B cell (primary cell): Measurements from ENCODE around the gene CEMIP2. TPM values are rescaled to one million over a fixed set of nuclear protein-coding genes. Genes with fewer than 3 reads are reported as not detected.
A peak's percentile ranks its signal among the peaks of the same experiment; 100 is the strongest.

Source experiments
- ATAC-seq: fragments of 200-7000 bp; cut with Tn5 transposase; one replicate; pipeline ENCODE4 v1.10.0; 2021; ENCODE audit warnings: low read depth, mild to moderate bottlenecking, moderate number of reproducible peaks, moderate library complexity
- CTCF ChIA-PET: fragments of 350-600 bp; sonication (Branson Sonifier 250); formaldehyde crosslinking; loops from one replicate; lab custom pipeline; 2021; ENCODE audit warnings: antibody characterized with exemption, inconsistent platforms; lab: Charles Lee
- POLR2A ChIA-PET: fragments of 350-600 bp; sonication (Branson Sonifier 250); formaldehyde crosslinking; loops from one replicate; lab custom pipeline; 2021; ENCODE audit warnings: antibody characterized with exemption; lab: Charles Lee
- DNase-seq: peaks from one replicate; pipeline ENCODE4 v3.0.0; 2013
- H2AFZ ChIP-seq: 2 replicates; pipeline ENCODE4 v1.6.1; 2012; ENCODE audit warnings: mild to moderate bottlenecking, low read depth, low read length; ENCODE audit not compliant: insufficient read depth, poor library complexity, severe bottlenecking
- H3K27ac ChIP-seq, 2 donors: 1 replicate in 1 of 2; 2 replicates in 1 of 2; pipeline ENCODE4 v1.5.1; 2012 to 2013; ENCODE audit warnings: low read length in 2 of 2, mild to moderate bottlenecking in 2 of 2, moderate library complexity in 1 of 2
- H3K27me3 ChIP-seq, 4 experiments: fragments of 200-600 bp in 1 of 4; sonication (generic) in 1 of 4; replicated peaks in 1 of 4; 1 replicate in 2 of 4; 2 replicates in 2 of 4; pipeline versions ENCODE4 v1.6.1 to v1.7.0; 2013 to 2016; ENCODE audit warnings: low read length in 3 of 4, mild to moderate bottlenecking in 2 of 4, mixed read lengths in 1 of 4, moderate library complexity in 1 of 4; ENCODE audit not compliant: insufficient read depth in 4 of 4, control insufficient read depth in 3 of 4; ENCODE audit errors: control extremely low read depth in 1 of 4
- H3K36me3 ChIP-seq, 2 experiments: replicated peaks in 1 of 2; 1 replicate in 1 of 2; 2 replicates in 1 of 2; pipeline versions ENCODE4 v1.6.1 to v1.7.1; 2013; ENCODE audit warnings: low read length in 1 of 2; ENCODE audit not compliant: insufficient read depth in 2 of 2, control insufficient read depth in 1 of 2; ENCODE audit errors: control extremely low read depth in 1 of 2, extremely low read depth in 1 of 2
- H3K4me1 ChIP-seq, 2 donors: fragments of 200-600 bp in 1 of 2; sonication (generic) in 1 of 2; 1 replicate in 1 of 2; 2 replicates in 1 of 2; pipeline versions ENCODE4 v1.5.1 to v1.6.1; 2013 to 2017; ENCODE audit warnings: low read length in 2 of 2; ENCODE audit not compliant: control insufficient read depth in 2 of 2, insufficient read depth in 2 of 2
- H3K4me2 ChIP-seq: replicated peaks from 2 replicates; pipeline ENCODE3; 2012; ENCODE audit warnings: mild to moderate bottlenecking, low read depth, low read length; ENCODE audit not compliant: poor library complexity, severe bottlenecking
- H3K4me3 ChIP-seq, 5 experiments: fragments of 200-600 bp in 1 of 5; sonication (generic) in 1 of 5; 1 replicate in 3 of 5; 2 replicates in 2 of 5; pipeline versions ENCODE4 v1.5.1 to v1.7.0; 2011 to 2016; ENCODE audit warnings: low read length in 4 of 5, mild to moderate bottlenecking in 4 of 5, low read depth in 2 of 5, control low read depth in 1 of 5, moderate library complexity in 1 of 5; ENCODE audit not compliant: insufficient read depth in 1 of 5; ENCODE audit errors: control extremely low read depth in 1 of 5, extremely low read depth in 1 of 5
- H3K79me2 ChIP-seq: fragments of 200-600 bp; sonication (generic); one replicate; pipeline ENCODE4 v1.6.0; 2016; ENCODE audit warnings: low read length; ENCODE audit not compliant: control insufficient read depth, insufficient read depth
- H3K9ac ChIP-seq: fragments of 200-600 bp; sonication (generic); 2 replicates; pipeline ENCODE4 v1.6.1; 2017; ENCODE audit warnings: mild to moderate bottlenecking, low read length, moderate library complexity
- H3K9me3 ChIP-seq, 3 donors: one replicate each; pipeline versions ENCODE4 v1.6.1 to v1.7.1; 2013; ENCODE audit warnings: low read length in 2 of 3; ENCODE audit not compliant: control insufficient read depth in 2 of 3, insufficient read depth in 1 of 3; ENCODE audit errors: control extremely low read depth in 1 of 3
- H4K20me1 ChIP-seq: 2 replicates; pipeline ENCODE4 v1.6.0; 2012; ENCODE audit warnings: mild to moderate bottlenecking, low read length; ENCODE audit not compliant: insufficient read depth, control insufficient read depth, poor library complexity, severe bottlenecking
- H3K27ac Mint-ChIP-seq: one replicate; pipeline ENCODE4 v1.8.0; 2021; ENCODE audit warnings: mixed read lengths
- H3K27me3 Mint-ChIP-seq: one replicate; pipeline ENCODE4 v1.8.0; 2021; ENCODE audit warnings: mixed read lengths
- H3K4me1 Mint-ChIP-seq: one replicate; pipeline ENCODE4 v1.8.0; 2021; ENCODE audit warnings: mixed read lengths
- H3K4me3 Mint-ChIP-seq: one replicate; pipeline ENCODE4 v1.8.0; 2021; ENCODE audit warnings: mixed read lengths
- H3K9me3 Mint-ChIP-seq: one replicate; pipeline ENCODE4 v1.8.0; 2022; ENCODE audit warnings: mixed read lengths; ENCODE audit not compliant: insufficient read depth
- EZH2 ChIP-seq: IDR thresholded peaks from 2 replicates; pipeline ENCODE4 v1.6.1; 2012; ENCODE audit warnings: borderline replicate concordance, low read depth, mild to moderate bottlenecking, moderate library complexity, low read length; ENCODE audit not compliant: insufficient read depth, poor library complexity, severe bottlenecking
- WGBS: methylation state at CpG from one replicate; pipeline ENCODE4 v1.1.5; 2013; ENCODE audit warnings: missing lambda C conversion rate; ENCODE audit not compliant: insufficient coverage; 5-methylcytosine and 5-hydroxymethylcytosine counted together
- intact Hi-C: fragments of 100-400 bp; cut with micrococcal nuclease; formaldehyde crosslinking; loops from one replicate; pipeline ENCODE4 v1.10.0; 2022
- polyA plus RNA-seq: library from polyadenylated mRNA; depleted of rRNA; stranded (reverse); fragments of >200 nt; gene quantifications from 2 replicates; pipeline ENCODE4 v1.2.3, GENCODE V29; 2012
- total RNA-seq, 2 donors: library from RNA; stranded (reverse); fragments of 120-200 nt in 1 of 2; gene quantifications; 1 replicate in 1 of 2; 2 replicates in 1 of 2; pipeline versions ENCODE4 v1.2.3 to v1.2.4, GENCODE V29; 2013 to 2022
- TF ChIP-seq, protein P1 (sequence below): fragments of 200-600 bp; IDR thresholded peaks from one replicate; pipeline ENCODE4 v1.8.0; 2022; ENCODE audit warnings: antibody characterized with exemption, mild to moderate bottlenecking

The CEMIP2 gene
- total and polyA plus RNA-seq, 2 donors (not counting 1 experiment from before 2014, with no cell fraction given) = 35.4 to 90.6 TPM

DNA sequence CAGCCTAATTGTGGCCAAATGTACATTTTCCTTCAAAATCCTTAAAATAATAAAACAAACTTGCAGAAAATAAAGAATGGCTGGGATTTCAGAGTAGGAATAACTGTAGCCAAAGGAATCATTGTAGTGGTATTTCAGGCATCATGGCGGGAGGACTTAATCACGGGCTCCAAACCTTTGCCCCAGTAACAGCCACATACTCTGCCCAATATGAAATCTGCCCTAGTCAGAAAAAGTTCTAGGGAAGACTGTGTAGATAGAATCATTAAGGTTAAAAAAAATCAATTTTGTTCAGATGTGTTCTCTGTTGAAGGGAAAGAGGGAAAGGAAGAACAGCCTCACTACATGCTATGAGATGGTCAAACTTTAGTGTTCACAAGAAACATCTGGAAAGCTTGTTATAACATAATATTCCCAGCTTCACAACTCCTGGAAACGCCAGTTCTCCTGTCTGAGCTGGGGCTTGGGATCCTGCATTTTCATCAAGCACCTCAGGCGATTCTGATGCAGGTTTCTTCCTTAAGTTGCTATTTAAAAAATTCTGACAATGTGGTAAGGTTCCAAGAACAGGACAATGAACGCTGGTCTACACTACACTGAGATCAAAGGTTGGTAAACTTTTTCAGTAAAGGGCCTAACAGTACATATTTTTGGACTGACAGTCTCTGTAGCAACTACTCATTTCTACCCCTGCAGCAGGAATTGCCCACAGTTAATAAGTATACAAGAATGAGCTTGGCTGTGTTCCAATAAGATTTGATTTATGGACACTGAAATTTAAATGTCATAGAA is 87.9 kb downstream of the CEMIP2 start:
- Histone ChIP-seq H3K9ac (no peak overlapping the region), H3K36me3 (no peaks in the 10 kb centered on the region)
- intact Hi-C loops = no loop called here

DNA sequence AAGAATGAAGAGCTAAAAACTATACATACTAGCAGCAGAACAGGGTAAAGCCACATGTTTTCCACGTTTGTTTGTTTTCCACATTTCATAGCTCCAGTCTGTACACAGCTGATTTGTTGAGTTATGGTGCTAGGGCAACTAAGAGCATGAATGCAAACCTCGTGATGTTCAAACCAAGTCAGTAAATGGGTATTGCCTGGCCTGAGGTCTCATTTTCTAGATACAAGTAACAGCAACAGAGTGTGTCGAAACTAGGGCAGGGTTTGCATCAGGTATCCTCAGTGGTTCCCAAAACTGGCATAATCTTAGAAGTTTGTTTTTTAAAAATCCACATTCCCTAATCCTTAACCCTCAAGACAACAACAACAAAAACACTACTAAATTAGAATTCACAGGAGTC is 89.3 kb downstream of the CEMIP2 start:
- CTCF ChIA-PET = interaction anchor here (0.7 to 1.4 kb wide), 2 partner anchors 50 to 104 kb away, joined by 3 read pairs; no protein-coding TSS in a partner anchor
- no peaks in the 10 kb centered on the region for H3K36me3 ChIP-seq
- H3K9me3 Mint-ChIP-seq = no peaks in the 10 kb centered on the region
- no peaks in the 10 kb centered on the region for H3K27me3 Mint-ChIP-seq
- POLR2A ChIA-PET = no interaction called here
- 50% methylated on average over 2 of the region's 3 CpGs for WGBS
- peaks cover 0 to 7% (median 0%) of the 10 kb centered on the region in 3 donors for H3K9me3 ChIP-seq
- no peaks in the 10 kb centered on the region for H4K20me1 ChIP-seq
- H3K4me1 Mint-ChIP-seq = peaks cover 76% of the 10 kb centered on the region
- H3K27ac ChIP-seq = peak overlapping the region in 1 of 2 donors; percentile 41
- no peak overlapping the region for H3K4me2 ChIP-seq
- peak overlapping the region; percentile 23 for H3K27ac Mint-ChIP-seq
- DNase-seq (no peak), ATAC-seq (no peak)
- intact Hi-C loops = no loop called here
- peaks cover 5% of the 10 kb centered on the region for H3K79me2 ChIP-seq
- H3K27me3 ChIP-seq = no peaks in the 10 kb centered on the region
- peaks cover 70% of the 10 kb centered on the region in 2 donors for H3K4me1 ChIP-seq
- H3K9ac ChIP-seq = no peak overlapping the region
- TF ChIP-seq, protein P1, sequence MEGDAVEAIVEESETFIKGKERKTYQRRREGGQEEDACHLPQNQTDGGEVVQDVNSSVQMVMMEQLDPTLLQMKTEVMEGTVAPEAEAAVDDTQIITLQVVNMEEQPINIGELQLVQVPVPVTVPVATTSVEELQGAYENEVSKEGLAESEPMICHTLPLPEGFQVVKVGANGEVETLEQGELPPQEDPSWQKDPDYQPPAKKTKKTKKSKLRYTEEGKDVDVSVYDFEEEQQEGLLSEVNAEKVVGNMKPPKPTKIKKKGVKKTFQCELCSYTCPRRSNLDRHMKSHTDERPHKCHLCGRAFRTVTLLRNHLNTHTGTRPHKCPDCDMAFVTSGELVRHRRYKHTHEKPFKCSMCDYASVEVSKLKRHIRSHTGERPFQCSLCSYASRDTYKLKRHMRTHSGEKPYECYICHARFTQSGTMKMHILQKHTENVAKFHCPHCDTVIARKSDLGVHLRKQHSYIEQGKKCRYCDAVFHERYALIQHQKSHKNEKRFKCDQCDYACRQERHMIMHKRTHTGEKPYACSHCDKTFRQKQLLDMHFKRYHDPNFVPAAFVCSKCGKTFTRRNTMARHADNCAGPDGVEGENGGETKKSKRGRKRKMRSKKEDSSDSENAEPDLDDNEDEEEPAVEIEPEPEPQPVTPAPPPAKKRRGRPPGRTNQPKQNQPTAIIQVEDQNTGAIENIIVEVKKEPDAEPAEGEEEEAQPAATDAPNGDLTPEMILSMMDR = no peak
- no peak for TF ChIP-seq EZH2
- no peak overlapping the region for H3K4me3 ChIP-seq
- no peak overlapping the region for H3K4me3 Mint-ChIP-seq
- H2AFZ ChIP-seq = no peak overlapping the region

More for the DNA sequence above, 87.9 kb downstream of the CEMIP2 start:
- Histone ChIP-seq H3K9me3 (peaks cover 0 to 3% (median 0%) of the 10 kb centered on the region in 3 donors), H3K79me2 (peaks cover 9% of the 10 kb centered on the region), H3K4me2 (peak overlapping the region; percentile 39), H3K4me1 (peaks cover 79% of the 10 kb centered on the region in 2 donors), H2AFZ (no peak overlapping the region), H3K27ac (peak overlapping the region; percentile 41 to 66), H3K4me3 (no peak overlapping the region), H4K20me1 (no peaks in the 10 kb centered on the region), H3K27me3 (no peaks in the 10 kb centered on the region)
- ATAC-seq (no peak), DNase-seq (no peak)
- peaks cover 78% of the 10 kb centered on the region for H3K4me1 Mint-ChIP-seq
- H3K27ac Mint-ChIP-seq = no peak overlapping the region
- TF ChIP-seq EZH2 = no peak
- TF ChIP-seq, protein P1 = no peak
- WGBS = no CpG with 5 or more reads among the region's 5 CpGs
- ChIA-PET POLR2A (no interaction called here), CTCF (no interaction called here)
- H3K9me3 Mint-ChIP-seq = no peaks in the 10 kb centered on the region
- H3K4me3 Mint-ChIP-seq = peak overlapping the region; percentile 9
- no peaks in the 10 kb centered on the region for H3K27me3 Mint-ChIP-seq
